SK-N-MC (cell line): Measurements from ENCODE around the gene DUSP7.

Source experiments
- EZH2 ChIP-seq: fragments of 200-600 bp; sonication (generic); IDR thresholded peaks from one replicate; pipeline ENCODE4 v1.6.1; 2017; ENCODE audit warnings: antibody characterized with exemption
- POLR2AphosphoS5 ChIP-seq: IDR thresholded peaks from 2 replicates; pipeline ENCODE4 v1.6.1; 2012; ENCODE audit warnings: mild to moderate bottlenecking, low read depth, low read length, borderline replicate concordance

- no peak for TF ChIP-seq POLR2AphosphoS5
- TF ChIP-seq EZH2, result no peak
Observed at GRCh38 chr3:52084954-52085680, 28.7 kb upstream of the DUSP7 start.
